GM10266 (cell line): ENCODE results near the gene ZNF91.
"Not testable (repeated sequence)": the region's sequence is repeated elsewhere in the genome, so short reads cannot be mapped to it uniquely, and the experiment has no call there.

Experiments used
- DNase-seq: peaks from one replicate; pipeline ENCODE4 v3.0.0; 2012; ENCODE audit errors: extremely low spot score
- CTCF ChIP-seq: IDR thresholded peaks from 2 replicates; pipeline ENCODE4 v1.5.1; 2012; ENCODE audit warnings: mild to moderate bottlenecking, low read depth; ENCODE audit not compliant: control insufficient read depth, insufficient read depth; ENCODE audit errors: missing control alignments

Gene ZNF91

GRCh38 chr19:23399443-23399842 lies 4.2 kb upstream of the ZNF91 start:
- TF ChIP-seq CTCF, result no peak
- no peak for DNase-seq

DNA sequence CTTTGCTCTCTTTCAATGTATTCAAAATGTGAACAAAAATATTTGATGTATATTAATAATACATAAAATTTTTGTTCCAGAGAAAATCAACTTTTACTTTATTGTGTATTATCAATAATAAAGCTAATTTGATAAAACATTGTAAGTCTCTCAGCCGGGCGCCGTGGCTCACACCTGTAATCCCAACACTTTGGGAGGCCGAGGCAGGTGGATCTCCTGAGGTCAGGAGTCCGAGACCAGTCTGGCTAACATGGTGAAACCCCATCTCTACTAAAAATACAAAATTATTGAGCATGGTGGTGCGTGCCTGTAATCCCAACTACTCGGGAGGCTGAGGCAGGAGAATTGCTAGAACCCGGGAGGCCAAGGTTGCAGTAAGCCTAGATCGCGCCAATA lies 449 bp upstream of the ZNF91 start:
- not testable (repeated sequence) for DNase-seq

GRCh38 chr19:23394511-23394910 lies 760 bp downstream of the ZNF91 start:
- no peak for DNase-seq
- TF ChIP-seq CTCF, result no peak

- TF ChIP-seq CTCF, result no peak
- DNase-seq, result no peak
Observed at GRCh38 chr19:23393121-23393520, 2.1 kb downstream of the ZNF91 start.

- DNase-seq, result no peak
- no peak for TF ChIP-seq CTCF
Observed at GRCh38 chr19:23391236-23391635, 4.0 kb downstream of the ZNF91 start.

DNA sequence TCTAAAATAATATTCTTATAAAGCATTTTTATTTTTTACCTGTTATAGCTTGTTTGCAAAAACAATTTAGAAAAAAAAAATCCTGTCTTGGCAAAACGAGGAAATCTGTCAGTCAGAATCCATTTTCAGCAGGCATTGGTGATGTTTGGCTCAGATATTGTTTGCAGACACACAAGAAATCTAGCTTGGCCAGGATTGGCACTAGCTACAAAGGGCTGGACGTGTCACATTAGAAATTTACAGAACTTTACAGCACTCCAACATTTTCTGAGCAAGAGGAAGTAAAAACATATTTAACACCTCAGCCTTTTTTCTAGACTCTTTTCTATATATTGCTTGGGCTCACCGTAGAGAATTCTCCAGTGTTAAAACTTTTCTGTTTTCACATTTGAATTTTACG lies 9.9 kb downstream of the ZNF91 start:
- DNase-seq, result no peak

DNA sequence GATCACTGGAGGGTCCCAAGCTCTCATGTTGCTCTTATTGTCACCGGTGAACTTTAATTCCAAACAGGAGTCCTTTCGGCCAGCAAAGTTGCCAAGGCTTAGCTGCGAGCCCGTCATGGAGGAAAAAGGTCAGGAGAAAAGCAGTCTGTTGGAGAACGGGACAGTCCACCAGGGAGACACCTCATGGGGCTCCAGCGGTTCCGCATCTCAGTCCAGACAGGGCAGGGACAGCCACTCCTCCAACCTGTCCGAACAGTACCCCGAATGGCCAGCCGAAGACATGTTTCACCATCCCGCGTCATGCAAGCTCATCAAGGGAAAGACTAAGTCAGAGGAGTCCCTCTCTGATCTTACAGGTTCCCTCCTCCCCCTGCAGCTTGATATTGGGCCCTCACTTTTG lies 10.4 kb downstream of the ZNF91 start:
- DNase-seq, result no peak
- no peak for TF ChIP-seq CTCF

More for the DNA sequence above, 9.9 kb downstream of the ZNF91 start:
- TF ChIP-seq CTCF, result no peak

GRCh38 chr19:23384166-23384565 lies 11.1 kb downstream of the ZNF91 start:
- TF ChIP-seq CTCF, result no peak
- no peak for DNase-seq
